ENCODE results near the gene NEGR1.

The NEGR1 gene

DNA sequence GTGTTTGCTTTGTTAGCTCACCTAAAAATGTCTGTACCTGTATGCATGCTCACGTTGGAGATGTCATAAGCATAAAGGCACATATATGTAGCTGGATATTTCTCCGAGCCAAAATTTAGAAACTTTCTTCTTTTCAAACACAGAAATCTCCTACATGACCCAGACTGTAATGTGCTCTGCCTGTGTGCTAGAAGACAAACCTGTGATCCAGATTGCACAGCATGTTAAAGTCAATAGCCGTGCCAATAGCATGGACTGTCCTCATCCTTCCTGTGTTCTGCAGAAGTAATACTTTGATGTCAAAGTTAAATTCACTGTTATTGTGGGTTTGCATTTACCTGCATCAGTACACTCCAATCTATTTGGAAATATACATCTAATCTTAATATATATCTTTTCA is 855.3 kb downstream of the NEGR1 start:
- no peak for DNase-seq

DNA sequence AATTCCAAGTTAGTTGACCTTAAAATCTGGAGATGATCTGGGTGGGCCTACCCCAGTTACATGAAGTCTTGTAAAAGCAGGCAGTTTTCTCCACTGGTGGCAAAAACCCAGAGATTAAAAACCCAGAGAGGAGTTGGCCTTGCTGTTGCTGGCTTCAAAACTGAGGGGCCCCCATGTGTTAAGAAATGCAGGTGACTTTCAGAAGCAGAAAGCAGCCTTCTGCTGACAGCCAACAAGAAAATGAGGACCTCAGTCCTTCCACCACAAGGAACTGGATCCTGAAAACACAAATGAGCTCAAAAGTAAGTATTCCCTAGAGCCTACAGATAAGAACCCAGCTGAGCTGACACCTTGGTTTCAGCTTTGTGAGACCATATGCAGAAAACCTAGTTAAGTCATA is 857.8 kb downstream of the NEGR1 start:
- no peak for DNase-seq

DNA sequence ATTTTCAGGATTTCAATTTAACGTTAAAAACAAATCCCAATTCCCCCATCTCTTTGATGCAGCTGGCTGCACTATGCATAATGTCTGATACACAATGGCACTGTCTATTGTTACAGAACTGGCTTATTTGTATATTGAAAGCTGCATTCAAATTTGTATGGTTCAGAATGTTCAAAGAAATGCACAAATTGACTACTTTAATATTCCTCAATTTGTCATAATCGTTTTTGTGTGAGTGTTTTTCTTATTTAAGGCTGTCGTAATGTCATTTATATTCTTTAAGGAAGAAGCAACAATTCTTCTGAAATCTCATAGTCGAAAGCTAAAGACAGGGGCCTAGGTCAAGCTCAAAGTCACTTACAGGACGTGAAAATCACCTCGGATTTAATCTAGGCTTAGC is 860.1 kb downstream of the NEGR1 start:
- DNase-seq = no peak

DNA sequence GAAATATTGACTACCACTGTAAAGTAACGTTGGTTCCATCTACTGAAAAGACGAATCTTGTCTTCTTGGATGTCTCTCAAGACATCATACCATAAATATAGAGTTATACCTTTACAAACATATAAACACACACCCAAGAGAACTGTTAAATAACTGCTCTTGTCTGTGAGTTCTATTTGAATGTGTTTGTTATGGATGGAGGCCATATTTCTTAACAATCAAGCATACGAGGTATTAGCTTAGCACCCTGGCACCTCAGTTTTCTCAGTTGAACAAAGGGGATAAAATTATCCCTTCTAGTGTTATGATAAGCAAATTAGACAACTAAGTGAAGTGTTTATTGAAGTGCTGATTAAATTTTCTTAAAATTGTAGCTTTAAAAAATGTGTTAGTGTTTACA is 864.9 kb downstream of the NEGR1 start:
- DNase-seq = no peak

DNA sequence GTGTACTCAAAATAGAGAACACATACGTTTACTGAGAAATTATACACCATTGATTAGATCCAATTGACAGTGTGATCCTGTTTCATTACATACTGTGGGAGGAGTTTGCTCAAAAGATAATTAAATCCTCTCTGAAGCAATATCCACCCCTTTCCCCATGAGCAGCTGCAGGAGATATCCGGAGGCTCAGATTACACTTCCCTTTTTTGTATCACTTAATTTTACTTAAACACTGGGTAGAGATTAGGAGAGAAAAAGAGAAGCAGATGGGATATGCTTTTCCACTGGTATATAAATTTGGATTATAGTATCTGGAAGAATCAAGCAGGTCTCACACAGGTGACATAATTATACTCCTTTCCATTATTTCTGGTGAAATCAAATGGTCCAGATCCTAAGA is 868.2 kb downstream of the NEGR1 start:
- peak; percentile 84 for DNase-seq

DNA sequence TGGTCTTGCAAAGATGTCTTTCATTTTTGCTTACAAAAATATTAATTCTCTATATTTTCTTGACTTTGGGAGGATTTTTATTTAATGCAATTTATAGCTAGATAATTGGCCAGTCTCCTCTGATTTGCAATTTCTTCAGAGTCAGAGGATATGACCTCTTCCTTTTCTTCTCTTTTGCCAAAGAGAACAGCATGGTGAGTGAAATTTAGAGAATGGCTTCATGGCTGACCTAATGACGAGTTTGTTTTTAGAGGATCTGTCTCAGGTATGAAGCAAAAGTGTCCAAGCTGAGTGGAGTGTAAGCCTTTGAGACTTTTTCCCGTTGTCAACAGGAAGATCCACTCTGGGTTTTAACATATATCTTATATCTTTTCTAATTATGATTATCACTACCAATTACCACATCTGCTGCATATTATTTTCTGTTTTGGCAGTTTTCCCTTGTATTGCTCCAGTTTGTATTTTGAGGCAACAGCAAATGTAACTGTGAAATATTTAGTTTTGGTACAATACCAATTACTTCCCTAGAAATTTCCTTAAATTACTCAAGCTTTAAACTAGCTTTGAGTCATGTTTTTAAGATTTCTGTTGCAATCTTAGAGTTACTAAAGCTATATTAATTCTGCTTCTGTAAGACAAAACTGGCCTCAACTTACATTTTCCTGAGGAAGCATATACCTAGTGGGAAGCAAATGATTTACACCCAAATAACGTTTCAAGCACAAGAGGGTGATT is 868.7 kb downstream of the NEGR1 start:
- DNase-seq = no peak

DNA sequence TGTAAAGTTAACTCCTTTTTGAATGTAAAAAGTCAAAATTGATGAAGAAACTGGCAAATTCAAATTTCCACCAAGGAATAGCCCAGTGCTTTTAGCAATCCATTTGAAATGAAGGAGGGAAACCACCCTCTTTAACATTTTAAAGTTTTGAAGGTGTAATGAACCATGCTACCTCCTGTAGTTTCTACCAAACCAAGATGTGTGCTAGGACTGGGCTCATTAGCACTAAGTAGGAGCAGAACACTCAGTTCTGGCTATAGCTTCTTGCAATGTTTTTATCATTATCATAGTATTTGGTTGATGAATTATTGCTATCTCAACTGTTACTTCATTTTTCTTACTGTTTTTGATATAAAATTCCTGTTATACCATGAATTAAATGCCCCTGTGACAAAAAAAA is 882.3 kb downstream of the NEGR1 start:
- no peak for DNase-seq

DNA sequence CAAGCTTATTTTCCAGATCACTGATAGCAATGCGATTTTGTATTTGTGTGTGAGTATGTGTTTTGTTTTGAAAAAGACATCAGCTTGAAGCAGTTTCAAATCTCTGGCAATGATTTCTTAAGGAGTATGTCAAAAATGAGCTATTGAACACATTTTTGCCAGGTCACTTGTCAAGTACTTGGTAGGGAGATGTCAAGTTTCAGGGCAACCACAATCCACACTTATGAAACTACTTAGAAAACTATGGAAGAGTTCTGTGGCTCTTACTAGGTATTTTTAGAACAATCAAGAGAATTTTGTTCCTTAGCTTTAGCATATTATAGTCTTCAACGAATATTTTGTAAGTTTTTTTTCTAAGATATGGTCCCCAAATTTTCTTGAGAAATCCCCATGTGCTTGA is 882.7 kb downstream of the NEGR1 start:
- DNase-seq = no peak

DNA sequence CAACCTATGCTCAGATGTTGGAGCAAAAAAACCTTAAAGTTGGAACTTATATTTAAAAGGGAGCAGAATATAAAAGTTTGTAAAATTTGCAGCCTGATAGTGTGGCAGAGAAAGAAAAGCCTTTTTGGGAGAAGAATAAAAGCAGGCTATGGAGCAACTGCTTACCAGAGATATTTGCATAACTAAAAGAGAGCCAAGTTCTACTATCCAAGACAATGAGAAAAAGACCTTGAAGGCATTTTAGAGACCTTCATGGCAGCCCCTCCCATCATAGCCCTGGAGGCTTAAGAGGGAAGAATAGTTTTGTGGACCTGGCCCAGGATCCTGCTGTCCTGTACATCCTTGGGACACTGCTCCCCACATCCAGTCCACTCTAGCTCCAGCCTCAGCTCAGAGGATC is 889.0 kb downstream of the NEGR1 start:
- DNase-seq = no peak

DNA sequence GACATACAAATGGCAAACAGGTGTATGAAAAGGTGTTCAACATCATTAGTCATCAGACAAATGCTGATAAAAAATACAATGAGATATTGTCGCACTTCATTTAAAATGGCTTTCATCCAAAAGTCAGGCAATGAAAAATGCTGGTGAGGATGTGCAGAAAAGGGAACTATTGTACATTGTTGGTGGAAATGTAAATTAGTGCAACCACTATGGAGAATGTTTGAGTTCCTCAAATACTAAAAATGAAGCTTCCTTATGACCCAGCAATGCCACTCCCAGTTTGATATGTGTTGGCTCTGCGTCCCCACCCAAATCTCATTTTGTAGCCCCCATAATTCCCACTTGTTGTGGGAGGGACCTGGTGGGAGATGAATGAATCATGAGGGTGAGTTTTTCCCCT is 891.8 kb downstream of the NEGR1 start:
- no peak for DNase-seq

DNA sequence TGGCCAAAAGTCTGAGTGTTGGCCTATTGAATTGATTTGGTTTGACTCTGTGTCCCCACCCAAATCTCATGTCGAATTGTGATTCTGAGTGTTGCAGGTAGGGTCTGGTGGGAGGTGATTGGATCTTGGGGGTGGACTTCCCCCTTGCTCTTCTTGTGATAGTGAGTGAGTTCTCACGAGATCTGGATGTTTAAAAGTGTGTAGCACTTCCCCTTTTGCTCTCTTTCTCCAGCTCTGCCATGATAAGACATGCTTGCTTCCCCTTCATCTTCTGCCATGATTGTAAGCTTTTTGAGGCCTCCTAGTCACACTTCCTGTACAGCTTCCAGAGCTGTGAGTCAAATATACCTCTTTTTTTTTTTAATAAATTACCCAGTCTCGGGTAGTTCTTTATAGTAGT is 904.5 kb downstream of the NEGR1 start:
- DNase-seq = no peak

DNA sequence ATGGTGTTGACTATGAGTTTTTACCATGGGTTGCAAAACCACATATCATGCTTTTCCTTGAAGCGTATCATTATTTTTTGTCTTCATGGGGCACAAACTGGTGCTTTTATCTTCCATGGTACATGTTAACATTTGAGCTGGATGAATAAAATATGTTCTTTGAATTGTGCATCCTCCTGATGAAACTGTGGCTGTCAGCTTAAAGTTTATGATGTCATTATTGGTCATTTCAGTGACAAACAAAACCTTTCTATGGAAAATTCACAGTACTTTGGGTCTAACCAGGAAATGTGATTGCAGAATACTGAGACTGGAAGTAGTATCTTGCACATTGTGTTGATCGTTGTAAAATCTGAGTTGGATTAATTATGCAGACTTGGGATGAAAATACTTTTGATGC is 909.8 kb downstream of the NEGR1 start:
- no peak for DNase-seq

DNA sequence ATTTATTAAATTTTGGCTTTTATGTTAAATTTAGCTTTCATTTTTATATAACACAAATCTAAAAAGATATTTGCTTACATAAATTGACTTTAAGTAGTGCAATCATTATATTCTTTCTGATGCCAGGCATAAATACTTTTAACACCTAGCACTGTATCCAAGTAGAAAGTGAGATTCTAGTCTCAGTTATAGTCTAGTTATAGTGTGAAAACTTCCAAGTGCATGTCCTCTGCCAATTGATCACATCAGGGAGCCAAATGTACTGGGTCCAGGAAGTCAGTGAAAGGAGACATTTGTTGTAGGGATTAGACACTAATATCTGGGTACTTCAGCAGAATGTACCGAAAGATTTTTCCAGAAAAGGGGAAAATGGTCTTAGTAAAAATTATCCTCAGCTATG is 910.8 kb downstream of the NEGR1 start:
- no peak for DNase-seq

DNA sequence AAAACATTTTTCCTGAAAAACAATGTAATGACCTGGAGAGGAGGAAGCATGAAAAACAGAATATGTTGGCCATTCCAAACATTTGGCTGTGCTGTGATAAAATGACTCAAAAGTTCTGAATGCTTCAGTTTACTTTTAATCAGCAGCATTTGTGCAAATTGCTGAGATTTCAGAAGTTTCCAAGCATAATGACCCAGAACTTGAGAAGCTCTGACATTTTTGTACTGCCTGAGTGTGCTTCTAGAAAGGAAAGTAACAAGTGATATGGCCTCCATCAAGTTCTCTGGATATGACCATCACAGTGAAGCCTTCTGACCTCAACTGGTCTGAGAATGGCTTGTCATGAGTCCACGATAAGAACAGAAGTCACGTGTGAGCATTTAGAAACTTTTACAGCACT is 918.1 kb downstream of the NEGR1 start:
- DNase-seq = no peak

DNA sequence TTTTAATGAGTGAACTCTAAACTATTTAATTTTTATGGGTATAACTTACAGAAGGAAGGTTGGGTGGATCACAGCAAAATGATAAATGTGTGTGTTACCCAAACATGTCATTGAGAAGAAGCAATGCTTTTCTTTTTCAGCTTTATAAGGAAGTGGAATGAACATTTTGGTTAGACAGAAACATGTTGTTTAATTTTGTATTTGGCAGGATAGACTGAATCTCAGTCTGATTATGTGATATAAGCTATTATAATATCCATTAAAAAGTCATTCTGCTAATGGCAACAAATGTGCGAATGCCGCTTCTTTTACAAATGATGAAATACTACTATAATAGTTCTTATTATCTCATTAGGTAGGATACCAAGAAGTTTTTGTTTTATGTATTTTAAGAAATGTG is 919.6 kb downstream of the NEGR1 start:
- no peak for DNase-seq

DNA sequence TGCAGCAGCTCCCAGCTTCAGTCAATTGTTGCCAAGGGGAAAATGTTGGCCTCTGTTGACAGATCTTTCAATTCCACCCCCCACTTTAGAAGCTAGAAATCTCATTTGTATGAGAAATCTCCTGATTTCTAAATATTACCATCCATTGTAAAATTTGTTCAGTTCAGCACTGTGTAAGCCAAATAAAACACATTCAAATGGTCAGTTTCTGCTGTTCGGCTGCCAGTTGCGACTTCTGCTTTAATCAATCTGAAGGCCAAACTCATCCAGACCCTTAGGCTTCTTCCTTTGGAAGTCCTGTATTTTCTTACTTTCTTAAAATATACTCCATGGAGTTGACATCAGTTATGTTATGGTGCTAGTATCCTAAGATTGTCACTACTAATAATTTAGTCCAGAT is 920.3 kb downstream of the NEGR1 start:
- DNase-seq = no peak

DNA sequence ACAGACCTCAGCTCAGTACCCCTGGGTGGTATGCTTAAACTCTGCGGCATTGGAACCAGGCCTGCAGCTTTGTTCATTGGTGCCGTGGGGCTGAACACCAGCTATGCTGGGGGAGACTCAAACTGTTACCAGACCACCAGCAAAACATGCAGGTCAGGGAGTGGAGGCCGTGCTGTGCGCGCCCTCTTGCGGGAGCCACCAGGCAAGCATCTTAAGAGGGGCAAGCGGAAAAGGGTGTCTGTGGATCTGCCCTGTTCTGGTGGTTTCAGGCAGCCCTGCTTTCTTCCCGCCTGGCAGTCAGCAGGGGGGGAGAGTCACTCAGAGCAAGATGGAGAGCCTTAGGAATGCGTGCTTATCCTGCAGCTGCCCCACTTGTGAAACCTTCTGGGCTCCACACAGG is 924.6 kb downstream of the NEGR1 start:
- DNase-seq = no peak

DNA sequence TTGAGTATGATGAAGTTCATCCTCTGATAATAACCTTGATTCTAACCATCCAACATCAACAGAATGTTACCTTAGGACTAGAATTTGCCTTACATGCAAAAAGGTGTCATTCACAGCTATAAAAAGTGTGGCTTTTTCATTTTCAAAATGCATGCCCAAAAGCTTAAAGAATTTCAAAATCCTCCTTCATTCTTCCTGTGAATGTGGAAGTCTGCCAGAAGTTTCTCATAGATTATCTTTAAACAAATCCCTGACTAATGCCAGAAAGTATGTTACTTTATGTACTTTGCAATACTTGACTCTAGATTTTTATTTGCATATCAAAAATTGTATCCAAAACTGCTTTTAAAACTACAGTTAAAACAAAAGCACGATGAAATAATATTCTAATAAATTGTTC is 930.9 kb downstream of the NEGR1 start:
- peak; percentile 4 for DNase-seq

DNA sequence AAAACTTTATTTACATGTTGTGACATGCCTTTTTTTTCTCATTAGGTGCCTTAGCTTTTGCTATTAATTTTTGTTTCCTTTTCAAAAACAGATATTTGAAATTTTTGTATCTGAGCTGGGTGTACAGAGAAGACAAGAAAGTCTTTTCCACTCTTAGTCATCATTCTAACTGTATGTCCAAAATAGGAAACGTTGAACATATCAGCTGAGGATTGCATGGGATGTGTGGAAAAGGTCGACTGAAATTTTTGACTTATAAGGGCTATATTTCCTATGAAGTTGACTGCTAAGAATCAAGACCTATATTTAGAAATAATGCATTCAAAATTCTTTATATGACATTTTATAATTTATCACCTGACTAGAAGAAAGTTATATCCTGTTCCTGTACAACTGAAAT is 931.5 kb downstream of the NEGR1 start:
- no peak for DNase-seq

DNA sequence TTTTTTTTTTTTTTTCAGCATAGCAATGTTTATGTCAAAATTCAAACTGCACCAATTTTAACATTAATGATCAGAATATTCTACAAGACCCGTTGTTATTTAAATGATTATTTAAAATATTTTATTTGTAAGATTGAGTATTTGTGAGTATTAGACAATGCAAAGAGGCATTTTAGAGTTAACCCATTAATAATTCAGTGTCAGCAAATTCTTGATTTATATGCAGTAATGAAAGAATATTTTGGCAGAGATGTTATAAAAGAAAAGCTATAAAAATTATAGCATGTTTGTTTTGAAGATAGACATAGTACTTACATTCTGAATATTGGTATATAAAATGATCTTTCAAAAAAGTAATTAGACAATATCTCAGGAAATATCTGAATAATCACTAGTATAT is 932.0 kb downstream of the NEGR1 start:
- DNase-seq = no peak

Measured in NCI-H82 (cell line).